Right ventricle myocardium superior (tissue), 1 donor: ENCODE measurements around the gene TRAF3. TPM values are rescaled to one million over a fixed set of nuclear protein-coding genes. Genes with fewer than 3 reads are reported as not detected.

Experiments
- ATAC-seq: fragments of 200-7000 bp; cut with Tn5 transposase; one replicate; pipeline ENCODE4 v1.9.1; 2020; ENCODE audit warnings: mild to moderate bottlenecking; ENCODE audit not compliant: poor library complexity
- DNase-seq: peaks from one replicate; pipeline ENCODE4 v3.0.0-alpha.2; 2020
- intact Hi-C: fragments of 100-400 bp; cut with DNase I; formaldehyde crosslinking; loops from one replicate; pipeline ENCODE4 v1.11.2; 2022
- total RNA-seq: library from RNA; stranded (reverse); fragmentation: NEBNext Ultra II Directional; extraction: Animal tissue kit (Norgen Biotek cat#: 25700); gene quantifications from one replicate; pipeline ENCODE4 v1.2.1, GENCODE V29; 2021
- donor health status: DM: no; HTN: yes; CAD: no; lungs with severe emphysema.

Gene TRAF3
- total RNA-seq, 1 donor from 2014 or later = 9.8 TPM

- DNase-seq = no peak
- intact Hi-C loops = no loop called here
- ATAC-seq = no peak
These were observed 4.3 kb upstream of the TRAF3 start for GRCh38 chr14:102772781-102773570.

- DNase-seq (no peak), ATAC-seq (peak; percentile 63)
- intact Hi-C loops = loop anchor here (5.0 kb wide), 1 partner anchor 148 kb away; the partner anchor contains the start of gene AMN
These were observed 2.7 kb upstream of the TRAF3 start for GRCh38 chr14:102774391-102775153.

GRCh38 chr14:102775855-102776760, 1.1 kb upstream of the TRAF3 start:
- intact Hi-C loops = loop anchor here (5.0 kb wide), 1 partner anchor 146 kb away; the partner anchor contains the start of gene AMN
- DNase-seq (no peak), ATAC-seq (no peak)

GRCh38 chr14:102777711-102778337, 575 bp downstream of the TRAF3 start:
- DNase-seq = no peak
- intact Hi-C loops = loop anchor here (5.0 kb wide), 1 partner anchor 144 kb away; the partner anchor contains the start of gene AMN
- peak; percentile 39 for ATAC-seq

GRCh38 chr14:102778338-102779083, 1.3 kb downstream of the TRAF3 start:
- DNase-seq (no peak), ATAC-seq (no peak)
- intact Hi-C loops = loop anchor here (5.0 kb wide), 1 partner anchor 144 kb away; the partner anchor contains the start of gene AMN

- ATAC-seq = no peak
- DNase-seq = no peak
- intact Hi-C loops = loop anchor here (5.0 kb wide), 1 partner anchor 143 kb away; the partner anchor contains the start of gene AMN
These were observed 1.8 kb downstream of the TRAF3 start for GRCh38 chr14:102779084-102779462.

GRCh38 chr14:102779574-102780315, 2.5 kb downstream of the TRAF3 start:
- ATAC-seq (no peak), DNase-seq (no peak)
- intact Hi-C loops = loop anchor here (5.0 kb wide), 1 partner anchor 143 kb away; the partner anchor contains the start of gene AMN

- ATAC-seq = no peak
- DNase-seq = no peak
- intact Hi-C loops = no loop called here
These were observed 3.8 kb downstream of the TRAF3 start for GRCh38 chr14:102781063-102781462.

- DNase-seq = no peak
- no peak for ATAC-seq
- intact Hi-C loops = no loop called here
These were observed 5.7 kb downstream of the TRAF3 start for GRCh38 chr14:102782974-102783373.

- intact Hi-C loops = no loop called here
- DNase-seq (no peak), ATAC-seq (no peak)
These were observed 7.8 kb downstream of the TRAF3 start for GRCh38 chr14:102784892-102785594.

- intact Hi-C loops = no loop called here
- ATAC-seq (no peak), DNase-seq (no peak)
These were observed 8.3 kb downstream of the TRAF3 start for GRCh38 chr14:102785595-102785963.

- no peak for DNase-seq
- no peak for ATAC-seq
- intact Hi-C loops = no loop called here
These were observed 9.5 kb downstream of the TRAF3 start for GRCh38 chr14:102786768-102787167.

- DNase-seq (no peak), ATAC-seq (no peak)
- intact Hi-C loops = no loop called here
These were observed 12.1 kb downstream of the TRAF3 start for GRCh38 chr14:102789349-102789748.

GRCh38 chr14:102793531-102794328, 16.5 kb downstream of the TRAF3 start:
- DNase-seq = no peak
- intact Hi-C loops = no loop called here
- no peak for ATAC-seq

- intact Hi-C loops = no loop called here
- peak; percentile 95 for ATAC-seq
- peak; percentile 56 for DNase-seq
These were observed 18.0 kb downstream of the TRAF3 start for GRCh38 chr14:102795060-102795925.
